ENCODE results near the gene EBLN2.

Gene EBLN2

GRCh38 chr3:73108750-73109149 lies 47.3 kb downstream of the EBLN2 start:
- DNase-seq, result no peak

GRCh38 chr3:73110530-73110929 lies 49.1 kb downstream of the EBLN2 start:
- DNase-seq, result no peak

Data from 8988T (cell line).